GM18508 (cell line): ENCODE data around the gene PBX1.

Experiments used
- ATAC-seq: cut with Tn5 transposase; IDR thresholded peaks from one replicate; pipeline ENCODE4 v1.9.1; 2021; ENCODE audit warnings: moderate number of reproducible peaks; ENCODE audit not compliant: insufficient read depth, unreplicated experiment

The PBX1 gene

GRCh38 chr1:164769486-164770130 is 210.6 kb downstream of the PBX1 start:
- no peak for ATAC-seq

GRCh38 chr1:164770131-164770529 is 211.1 kb downstream of the PBX1 start:
- ATAC-seq = no peak

- no peak for ATAC-seq
Measured at GRCh38 chr1:164771041-164771618, 212.1 kb downstream of the PBX1 start.

GRCh38 chr1:164771619-164772361 is 212.8 kb downstream of the PBX1 start:
- no peak for ATAC-seq

GRCh38 chr1:164772635-164773034 is 213.7 kb downstream of the PBX1 start:
- peak; percentile 95 for ATAC-seq

GRCh38 chr1:164773102-164773501 is 214.1 kb downstream of the PBX1 start:
- ATAC-seq = no peak

GRCh38 chr1:164774413-164774812 is 215.4 kb downstream of the PBX1 start:
- no peak for ATAC-seq

- no peak for ATAC-seq
Measured at GRCh38 chr1:164774819-164775654, 216.1 kb downstream of the PBX1 start.

- ATAC-seq = no peak
Measured at GRCh38 chr1:164777518-164777917, 218.5 kb downstream of the PBX1 start.

GRCh38 chr1:164779376-164779775 is 220.4 kb downstream of the PBX1 start:
- ATAC-seq = no peak

GRCh38 chr1:164780111-164780812 is 221.3 kb downstream of the PBX1 start:
- ATAC-seq = no peak

- no peak for ATAC-seq
Measured at GRCh38 chr1:164780863-164781262, 221.9 kb downstream of the PBX1 start.

- no peak for ATAC-seq
Measured at GRCh38 chr1:164781972-164782371, 223.0 kb downstream of the PBX1 start.

GRCh38 chr1:164783778-164784555 is 225.0 kb downstream of the PBX1 start:
- no peak for ATAC-seq

- ATAC-seq = no peak
Measured at GRCh38 chr1:164784960-164785359, 226.0 kb downstream of the PBX1 start.

GRCh38 chr1:164785841-164786534 is 227.0 kb downstream of the PBX1 start:
- no peak for ATAC-seq

GRCh38 chr1:164786980-164787833 is 228.2 kb downstream of the PBX1 start:
- peak; percentile 81 for ATAC-seq

- ATAC-seq = no peak
Measured at GRCh38 chr1:164787834-164788231, 228.8 kb downstream of the PBX1 start.
